ENCODE measurements around the gene KLK2. TPM values are rescaled to one million over a fixed set of nuclear protein-coding genes. Genes with fewer than 3 reads are reported as not detected.

Gene KLK2
- total RNA-seq, 4 donors from 2014 or later, result 3.8 TPM; not detected in 3

DNA sequence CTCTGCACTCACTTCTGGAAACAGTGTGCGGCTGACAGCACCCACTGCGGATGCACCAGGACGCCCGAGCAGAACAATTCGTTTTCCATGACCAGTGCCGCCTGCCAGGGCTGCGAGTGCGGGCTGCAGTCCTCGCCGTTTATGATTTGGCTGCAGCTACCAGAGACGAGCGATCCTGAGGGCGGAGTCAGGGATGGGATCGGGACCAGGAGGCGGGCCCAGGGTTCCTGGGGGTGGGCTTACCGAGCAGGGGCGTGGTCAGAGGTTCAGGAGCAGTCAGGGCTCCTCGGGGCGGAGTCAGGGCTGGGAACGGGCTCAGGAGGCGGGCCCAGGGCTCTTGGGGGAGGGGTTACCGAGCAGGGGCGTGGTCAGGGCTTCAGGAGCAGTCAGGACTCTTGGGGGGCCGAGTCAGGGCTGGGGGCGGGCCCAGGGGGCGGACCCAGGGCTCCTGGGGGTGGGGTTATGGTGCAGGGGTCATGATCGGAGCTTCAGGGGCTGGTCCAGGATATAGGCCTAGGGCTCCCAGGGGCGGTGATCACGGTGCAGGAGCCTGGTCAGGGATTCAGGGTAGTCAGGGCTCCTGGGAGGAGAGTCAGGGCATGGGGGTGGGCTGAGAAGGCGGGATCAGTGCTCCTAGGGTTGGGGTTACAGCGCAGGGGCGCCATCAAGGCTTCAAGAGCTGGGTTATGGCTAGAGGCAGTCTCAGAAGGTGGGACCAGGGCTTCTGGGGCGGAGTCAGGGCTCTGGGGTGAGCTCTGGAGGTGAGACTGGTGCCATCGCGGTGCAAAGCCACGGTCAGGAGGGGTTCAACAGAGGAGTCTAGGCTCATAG lies 36.2 kb downstream of the KLK2 start:
- no peaks in the 10 kb centered on the region for H3K36me3 ChIP-seq
- H3K27ac ChIP-seq, result no peak overlapping the region
- peak; percentile 84 for DNase-seq
- in situ Hi-C loops (cut with MboI; ENCODE audit: low pct_ligation_motif_present in 1 of 4, low pct_unique_long_range_greater_than_20kb in 1 of 4, low sequenced_read_pairs in 3 of 4), result no loop called here
- 8% methylated on average over 34 of the region's 36 CpGs; no CpG with 5 or more reads in 1 of the 2 donors for WGBS, 2 donors (ENCODE audit: low coverage in 1 of 2)
- intact Hi-C loops (cut with DNase I; ENCODE audit: low total_unique reads), result no loop called here
- H3K27me3 ChIP-seq, result peaks cover 72% of the 10 kb centered on the region
- TF ChIP-seq POLR2AphosphoS5 (IDR thresholded peaks at IDR 0.05), result peak in 2 of 3 donors; percentile 21 to 31
- TF ChIP-seq CTCF (IDR thresholded peaks at IDR 0.05), result no peak
- no peak for TF ChIP-seq EP300 (IDR thresholded peaks at IDR 0.05; ENCODE audit: low read depth)
- TF ChIP-seq POLR2A (IDR thresholded peaks at IDR 0.05), result peak; percentile 33
- H3K9me3 ChIP-seq, result no peaks in the 10 kb centered on the region
- peak overlapping the region in 2 of 4 donors; percentile 23 to 32 for H3K4me3 ChIP-seq
- peaks cover 0 to 7% (median 4%) of the 10 kb centered on the region in 4 donors for H3K4me1 ChIP-seq

- intact Hi-C loops (cut with DNase I; ENCODE audit: low total_unique reads), result no loop called here
- no peaks in the 10 kb centered on the region for H3K9me3 ChIP-seq
- DNase-seq, result no peak
- H3K27me3 ChIP-seq, result peaks cover 85% of the 10 kb centered on the region
- H3K27ac ChIP-seq, result no peak overlapping the region
- in situ Hi-C loops (cut with MboI; ENCODE audit: low pct_ligation_motif_present in 1 of 4, low pct_unique_long_range_greater_than_20kb in 1 of 4, low sequenced_read_pairs in 3 of 4), result no loop called here
- no peak overlapping the region for H3K4me3 ChIP-seq
- peaks cover 0 to 7% (median 4%) of the 10 kb centered on the region in 4 donors for H3K4me1 ChIP-seq
- H3K36me3 ChIP-seq, result no peaks in the 10 kb centered on the region
- 63 to 78% methylated on average over 1 to 4 of the region's 4 CpGs for WGBS, 2 donors (ENCODE audit: low coverage in 1 of 2)
- TF ChIP-seq POLR2AphosphoS5 (IDR thresholded peaks at IDR 0.05), result no peak
- TF ChIP-seq POLR2A (IDR thresholded peaks at IDR 0.05), result no peak
- no peak for TF ChIP-seq CTCF (IDR thresholded peaks at IDR 0.05)
- TF ChIP-seq EP300 (IDR thresholded peaks at IDR 0.05; ENCODE audit: low read depth), result no peak
These were observed 37.5 kb downstream of the KLK2 start for GRCh38 chr19:50910722-50911121.

DNA sequence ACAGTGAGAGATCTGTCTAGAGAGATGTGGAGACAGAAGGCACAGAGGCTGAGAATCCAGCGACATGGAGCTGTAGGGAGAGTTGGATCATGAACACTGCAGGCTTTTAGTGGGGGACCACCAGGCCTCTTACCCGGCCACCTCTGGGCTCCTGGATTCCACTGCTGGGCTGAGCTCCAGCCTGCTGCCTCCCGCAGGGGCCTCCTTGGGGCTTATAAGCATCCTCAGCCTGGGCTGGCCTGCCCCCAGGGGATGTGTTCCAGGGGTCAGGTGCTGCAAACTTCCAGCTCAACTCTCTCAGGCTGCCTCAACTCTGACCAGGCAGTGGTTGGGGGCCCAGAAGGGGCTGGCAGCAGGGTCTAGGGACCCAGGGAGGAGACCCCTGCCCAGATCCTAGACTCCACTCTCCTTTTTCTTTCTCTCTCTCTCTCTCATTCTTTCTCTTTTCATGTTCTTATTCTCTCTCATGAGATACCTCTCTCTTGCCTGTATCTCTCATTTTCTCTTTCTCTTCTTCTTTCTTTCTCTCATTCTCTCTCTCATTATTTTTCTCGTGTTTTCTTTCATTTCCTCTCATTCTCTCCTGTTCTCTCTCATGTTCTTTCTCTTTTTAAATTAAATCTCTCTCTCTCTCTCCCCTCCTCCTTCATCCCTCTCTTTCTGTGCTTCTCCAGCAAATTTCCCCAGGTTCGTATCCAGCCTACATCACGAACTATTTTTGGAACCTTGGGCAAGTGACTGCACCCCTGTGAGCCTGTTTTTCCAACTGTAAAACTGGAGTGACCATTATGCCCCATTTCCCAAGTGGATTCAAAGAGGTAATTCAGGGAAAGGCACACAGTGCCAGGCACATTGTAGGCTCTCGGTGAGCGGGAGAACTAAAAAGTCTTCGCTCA lies 38.2 kb downstream of the KLK2 start, which contains the start of gene KLK4:
Gene KLK4, minus strand, starts transcription at position 190 of the 896 bp plus-strand sequence. CDS start 657 bp downstream, outside the sequence.
- peaks cover 86% of the 10 kb centered on the region for H3K27me3 ChIP-seq
- WGBS, 2 donors (ENCODE audit: low coverage in 1 of 2), result 56 to 59% methylated on average over 6 to 9 of the region's 9 CpGs
- H3K4me3 ChIP-seq, result no peak within 1 kb of the TSS
- H3K4me1 ChIP-seq, result peaks cover 0 to 7% (median 4%) of the 10 kb centered on the region in 4 donors
- no peaks in the 10 kb centered on the region for H3K9me3 ChIP-seq
- intact Hi-C loops (cut with DNase I; ENCODE audit: low total_unique reads) (no loop called here), in situ Hi-C loops (cut with MboI; ENCODE audit: low pct_ligation_motif_present in 1 of 4, low pct_unique_long_range_greater_than_20kb in 1 of 4, low sequenced_read_pairs in 3 of 4) (no loop called here)
- no peak for TF ChIP-seq POLR2AphosphoS5 (IDR thresholded peaks at IDR 0.05)
- TF ChIP-seq POLR2A (IDR thresholded peaks at IDR 0.05), result no peak
- TF ChIP-seq EP300 (IDR thresholded peaks at IDR 0.05; ENCODE audit: low read depth), result no peak
- TF ChIP-seq CTCF (IDR thresholded peaks at IDR 0.05), result no peak
- DNase-seq, result no peak
- no peaks in the 10 kb centered on the region for H3K36me3 ChIP-seq
- H3K27ac ChIP-seq, result no peak within 1 kb of the TSS

DNA sequence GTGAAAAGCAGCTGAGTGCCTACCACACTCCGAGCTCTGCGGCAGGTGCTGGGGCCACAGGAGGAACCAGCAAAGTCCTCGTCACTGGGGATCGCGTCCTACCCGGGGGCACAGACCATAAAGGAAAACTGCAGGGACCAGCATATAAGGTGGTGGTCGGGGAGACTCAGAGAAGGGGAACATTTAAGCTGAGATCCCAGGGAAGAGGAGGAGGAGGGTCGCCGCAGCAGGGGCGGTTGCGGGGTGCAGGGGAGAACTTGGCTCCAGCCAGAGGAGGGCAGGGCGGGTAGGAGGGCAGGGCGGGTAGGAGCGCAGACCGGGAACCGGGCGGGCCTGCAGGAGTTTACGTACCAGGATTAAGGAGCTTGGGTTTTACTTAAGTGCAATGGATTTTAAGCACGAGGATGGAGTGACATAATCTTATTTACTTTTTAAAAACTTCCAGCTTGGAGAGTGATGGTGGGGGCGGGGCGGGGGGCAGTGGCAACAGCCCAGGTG lies 38.9 kb downstream of the KLK2 start:
- TF ChIP-seq POLR2AphosphoS5 (IDR thresholded peaks at IDR 0.05), result no peak
- TF ChIP-seq POLR2A (IDR thresholded peaks at IDR 0.05), result no peak
- TF ChIP-seq EP300 (IDR thresholded peaks at IDR 0.05; ENCODE audit: low read depth), result no peak
- TF ChIP-seq CTCF (IDR thresholded peaks at IDR 0.05), result no peak
- 5 to 20% methylated on average over 4 to 21 of the region's 21 CpGs for WGBS, 2 donors (ENCODE audit: low coverage in 1 of 2)
- in situ Hi-C loops (cut with MboI; ENCODE audit: low pct_ligation_motif_present in 1 of 4, low pct_unique_long_range_greater_than_20kb in 1 of 4, low sequenced_read_pairs in 3 of 4) (no loop called here), intact Hi-C loops (cut with DNase I; ENCODE audit: low total_unique reads) (no loop called here)
- Histone ChIP-seq H3K4me1 (peaks cover 0 to 7% (median 4%) of the 10 kb centered on the region in 4 donors), H3K4me3 (no peak overlapping the region), H3K36me3 (no peaks in the 10 kb centered on the region), H3K27me3 (peaks cover 85% of the 10 kb centered on the region), H3K27ac (no peak overlapping the region), H3K9me3 (no peaks in the 10 kb centered on the region)
- no peak for DNase-seq

Measured in transverse colon (tissue), 4 donors.